ENCODE measurements around the gene KDM6A.
"Not testable (repeated sequence)": the region's sequence is repeated elsewhere in the genome, so short reads cannot be mapped to it uniquely, and the experiment has no call there.

GRCh38 chrX:44911074-44911600 lies 38.1 kb downstream of the KDM6A start:
- TF ChIP-seq SNRNP70 (optimal IDR thresholded peaks at IDR 0.05; ENCODE audit: low read depth, low read length); ZNF184 (CRISPR knock-in tag; IDR thresholded peaks at IDR 0.05); MYC (IDR thresholded peaks at IDR 0.05; ENCODE audit: low read depth, low read length); MYC (CRISPR knock-in tag; IDR thresholded peaks at IDR 0.05; ENCODE audit: borderline replicate concordance, low read depth); COPS2 (conservative IDR thresholded peaks at IDR 0.05); ZNF224 (CRISPR knock-in tag; IDR thresholded peaks at IDR 0.05); ATF2 (CRISPR knock-in tag; IDR thresholded peaks at IDR 0.05); FOSL1 (tag; conservative IDR thresholded peaks at IDR 0.05); HCFC1 (IDR thresholded peaks at IDR 0.05; ENCODE audit: low read depth, low read length); RAD21 (CRISPR knock-in tag; conservative IDR thresholded peaks at IDR 0.05 in 1 of 2, IDR thresholded peaks at IDR 0.05 in 1 of 2); ZKSCAN3 (CRISPR knock-in tag; IDR thresholded peaks at IDR 0.05); ZKSCAN1 (IDR thresholded peaks at IDR 0.05; ENCODE audit: low read depth, low read length); PHF21A (IDR thresholded peaks at IDR 0.05; ENCODE audit: borderline replicate concordance, low read depth): not testable (repeated sequence)
